ENCODE results near the gene TEX9.
A peak's percentile ranks its signal among the peaks of the same experiment; 100 is the strongest.
"Not testable (repeated sequence)": the region's sequence is repeated elsewhere in the genome, so short reads cannot be mapped to it uniquely, and the experiment has no call there.

The TEX9 gene

GRCh38 chr15:56366211-56366610 lies 985 bp downstream of the TEX9 start:
- peak; percentile 12 for DNase-seq (ENCODE audit: low spot score)

GRCh38 chr15:56367156-56367555 lies 1.9 kb downstream of the TEX9 start:
- no peak for DNase-seq (ENCODE audit: low spot score)

- DNase-seq (ENCODE audit: low spot score): no peak
These were observed 4.0 kb downstream of the TEX9 start for GRCh38 chr15:56369234-56369633.

GRCh38 chr15:56371495-56372147 lies 6.4 kb downstream of the TEX9 start:
- DNase-seq (ENCODE audit: low spot score): no peak

- not testable (repeated sequence) for DNase-seq (ENCODE audit: low spot score)
These were observed 9.5 kb downstream of the TEX9 start for GRCh38 chr15:56374693-56375092.

- DNase-seq (ENCODE audit: low spot score): not testable (repeated sequence)
These were observed 12.6 kb downstream of the TEX9 start for GRCh38 chr15:56377822-56378221.

- DNase-seq (ENCODE audit: low spot score): no peak
These were observed 17.8 kb downstream of the TEX9 start for GRCh38 chr15:56383010-56383409.

- DNase-seq (ENCODE audit: low spot score): no peak
These were observed 20.7 kb downstream of the TEX9 start for GRCh38 chr15:56385908-56386307.

- no peak for DNase-seq (ENCODE audit: low spot score)
These were observed 25.6 kb downstream of the TEX9 start for GRCh38 chr15:56390739-56391267.

- DNase-seq (ENCODE audit: low spot score): no peak
These were observed 28.1 kb downstream of the TEX9 start for GRCh38 chr15:56393277-56393676.

- DNase-seq (ENCODE audit: low spot score): no peak
These were observed 29.7 kb downstream of the TEX9 start for GRCh38 chr15:56394909-56395308.

- not testable (repeated sequence) for DNase-seq (ENCODE audit: low spot score)
These were observed 32.1 kb downstream of the TEX9 start for GRCh38 chr15:56397325-56397724.

- not testable (repeated sequence) for DNase-seq (ENCODE audit: low spot score)
These were observed 34.0 kb downstream of the TEX9 start for GRCh38 chr15:56399209-56399608.

- DNase-seq (ENCODE audit: low spot score): no peak
These were observed 45.5 kb downstream of the TEX9 start for GRCh38 chr15:56410721-56411120.

- no peak for DNase-seq (ENCODE audit: low spot score)
These were observed 46.0 kb downstream of the TEX9 start for GRCh38 chr15:56411122-56411749.

- not testable (repeated sequence) for DNase-seq (ENCODE audit: low spot score)
These were observed 48.0 kb downstream of the TEX9 start for GRCh38 chr15:56413114-56413733.

- DNase-seq (ENCODE audit: low spot score): no peak
These were observed 60.0 kb downstream of the TEX9 start for GRCh38 chr15:56425276-56425675.

- no peak for DNase-seq (ENCODE audit: low spot score)
These were observed 60.8 kb downstream of the TEX9 start for GRCh38 chr15:56425976-56426375.

- DNase-seq (ENCODE audit: low spot score): peak; percentile 48
These were observed 63.7 kb downstream of the TEX9 start for GRCh38 chr15:56428821-56429458.

- DNase-seq (ENCODE audit: low spot score): no peak
These were observed 67.1 kb downstream of the TEX9 start for GRCh38 chr15:56432304-56432703.

- no peak for DNase-seq (ENCODE audit: low spot score)
These were observed 75.1 kb downstream of the TEX9 start for GRCh38 chr15:56440214-56440770.

GRCh38 chr15:56442354-56442753 lies 77.1 kb downstream of the TEX9 start:
- DNase-seq (ENCODE audit: low spot score): no peak
